H1 (cell line): Measurements from ENCODE around the gene STK31. TPM values are rescaled to one million over a fixed set of nuclear protein-coding genes. Genes with fewer than 3 reads are reported as not detected.

Experiments
- CTCF ChIA-PET: fragments of 300-600 bp; sonication (Branson Sonifier 250); formaldehyde crosslinking; loops from one replicate; lab custom pipeline; 2021; ENCODE audit not compliant: partially characterized antibody; lab: Charles Lee
- POLR2A ChIA-PET: fragments of 300-600 bp; sonication (Branson Sonifier 250); formaldehyde crosslinking; loops from one replicate; lab custom pipeline; 2021; ENCODE audit warnings: inconsistent platforms; ENCODE audit not compliant: partially characterized antibody; lab: Charles Lee
- DNase-seq, 2 experiments: peaks; one replicate each; pipeline versions ENCODE4 v3.0.0 to v3.0.0-alpha.2; 2010 to 2022; ENCODE audit warnings: low spot score in 2 of 2, low read depth in 1 of 2, mixed read lengths in 1 of 2
- FAIRE-seq: peaks from 2 replicates; lab custom pipeline; 2011; peaks lifted over from hg19 to GRCh38; lab: Jason Lieb, UNC
- H2AFZ ChIP-seq: 2 replicates; pipeline ENCODE4 v1.8.1; 2012; ENCODE audit warnings: low read length, inconsistent platforms
- H2AK5ac ChIP-seq: 2 replicates; pipeline ENCODE4 v1.6.1; 2013; ENCODE audit warnings: low read depth, low read length
- H2BK120ac ChIP-seq: replicated peaks from 2 replicates; pipeline ENCODE3; 2013; ENCODE audit warnings: low read depth, low read length, inconsistent platforms
- H2BK12ac ChIP-seq: 2 replicates; pipeline ENCODE4 v1.6.1; 2013; ENCODE audit warnings: low read depth, low read length
- H2BK15ac ChIP-seq: 2 replicates; pipeline ENCODE4 v1.6.1; 2013; ENCODE audit warnings: low read length
- H2BK20ac ChIP-seq: 2 replicates; pipeline ENCODE4 v1.6.1; 2013; ENCODE audit warnings: low read length
- H2BK5ac ChIP-seq: 2 replicates; pipeline ENCODE4 v1.6.1; 2013; ENCODE audit warnings: low read depth, low read length
- H3K14ac ChIP-seq: 2 replicates; pipeline ENCODE4 v1.6.1; 2013; ENCODE audit warnings: inconsistent platforms; ENCODE audit not compliant: insufficient read length
- H3K18ac ChIP-seq: 2 replicates; pipeline ENCODE4 v1.6.1; 2013; ENCODE audit warnings: low read length; ENCODE audit errors: extremely low read depth
- H3K23ac ChIP-seq: 2 replicates; pipeline ENCODE4 v1.6.1; 2013; ENCODE audit warnings: inconsistent platforms; ENCODE audit not compliant: insufficient read length
- H3K23me2 ChIP-seq: 2 replicates; pipeline ENCODE4 v1.6.1; 2013; ENCODE audit warnings: low read depth, low read length
- H3K27ac ChIP-seq: 2 replicates; pipeline ENCODE4 v1.6.1; 2011; ENCODE audit warnings: low read depth, low read length, inconsistent platforms
- H3K27me3 ChIP-seq, 4 experiments: replicated peaks in 1 of 4; 1 replicate in 1 of 4; 2 replicates in 3 of 4; pipeline versions ENCODE4 v1.6.1 to v1.8.1; 2011 to 2013; ENCODE audit warnings: low read length in 3 of 4, mild to moderate bottlenecking in 3 of 4, inconsistent platforms in 2 of 4, mixed read lengths in 2 of 4, moderate library complexity in 1 of 4; ENCODE audit not compliant: control insufficient read depth in 3 of 4, insufficient read depth in 3 of 4; ENCODE audit errors: extremely low read depth in 1 of 4
- H3K36me3 ChIP-seq, 4 experiments: 2 replicates each; pipeline versions ENCODE4 v1.6.1 to v1.8.1; 2011 to 2013; ENCODE audit warnings: mild to moderate bottlenecking in 4 of 4, low read length in 3 of 4, moderate library complexity in 2 of 4, control low read depth in 1 of 4, inconsistent platforms in 1 of 4; ENCODE audit not compliant: insufficient read depth in 4 of 4, control insufficient read depth in 2 of 4
- H3K4ac ChIP-seq: replicated peaks from 2 replicates; pipeline ENCODE3; 2013; ENCODE audit warnings: low read length, low read depth, mixed read lengths, inconsistent platforms; ENCODE audit not compliant: insufficient read length
- H3K4me1 ChIP-seq, 4 experiments: replicated peaks in 1 of 4; 1 replicate in 1 of 4; 2 replicates in 3 of 4; pipeline versions ENCODE4 v1.6.1 to v1.8.1; 2011 to 2013; ENCODE audit warnings: low read length in 3 of 4, inconsistent platforms in 2 of 4, mixed read lengths in 1 of 4; ENCODE audit not compliant: insufficient read depth in 4 of 4, control insufficient read depth in 3 of 4
- H3K4me2 ChIP-seq, 2 experiments: 2 replicates each; pipeline versions ENCODE4 v1.6.1 to v1.8.1; 2011 to 2013; ENCODE audit warnings: low read depth in 2 of 2, low read length in 2 of 2, control low read depth in 1 of 2, inconsistent platforms in 1 of 2, mild to moderate bottlenecking in 1 of 2; ENCODE audit not compliant: insufficient read depth in 1 of 2
- H3K4me3 ChIP-seq, 4 experiments: fragments of 200-600, 300-600 bp in 1 of 4; sonication (generic), shearing (Covaris generic), sonication (Bioruptor Twin) in 1 of 4; 2 replicates each; pipeline versions ENCODE4 v1.5.1 to v1.8.1; 2011 to 2016; ENCODE audit warnings: low read length in 4 of 4, low read depth in 3 of 4, control low read depth in 2 of 4, inconsistent platforms in 2 of 4, mild to moderate bottlenecking in 2 of 4, mixed read lengths in 1 of 4, moderate library complexity in 1 of 4; ENCODE audit not compliant: insufficient read depth in 2 of 4; ENCODE audit errors: extremely low read depth in 1 of 4
- H3K56ac ChIP-seq: replicated peaks from 2 replicates; pipeline ENCODE3; 2013; ENCODE audit warnings: low read depth, mild to moderate bottlenecking, mixed read lengths, low read length, inconsistent platforms; ENCODE audit not compliant: insufficient read length
- H3K79me1 ChIP-seq: 2 replicates; pipeline ENCODE4 v1.6.1; 2013; ENCODE audit warnings: low read depth, low read length, control low read depth
- H3K79me2 ChIP-seq, 2 experiments: 2 replicates each; pipeline versions ENCODE4 v1.6.1 to v1.8.1; 2012 to 2013; ENCODE audit warnings: low read length in 2 of 2, mild to moderate bottlenecking in 2 of 2, inconsistent platforms in 1 of 2; ENCODE audit not compliant: insufficient read depth in 2 of 2, control insufficient read depth in 1 of 2
- H3K9ac ChIP-seq, 4 experiments: replicated peaks in 1 of 4; 1 replicate in 1 of 4; 2 replicates in 3 of 4; pipeline versions ENCODE4 v1.6.1 to v1.8.1; 2011 to 2013; ENCODE audit warnings: low read depth in 3 of 4, low read length in 3 of 4, control low read depth in 2 of 4, mild to moderate bottlenecking in 2 of 4, moderate library complexity in 2 of 4, inconsistent platforms in 1 of 4; ENCODE audit errors: extremely low read depth in 1 of 4
- H3K9me3 ChIP-seq, 2 experiments: 2 replicates each; pipeline versions ENCODE4 v1.6.1 to v1.8.1; 2012 to 2013; ENCODE audit warnings: mild to moderate bottlenecking in 2 of 2, moderate library complexity in 2 of 2, control low read depth in 1 of 2, inconsistent platforms in 1 of 2, low read depth in 1 of 2, low read length in 1 of 2, mixed read lengths in 1 of 2; ENCODE audit not compliant: insufficient read depth in 2 of 2
- H4K20me1 ChIP-seq, 2 experiments: replicated peaks in 1 of 2; 2 replicates each; pipeline versions ENCODE3 to v1.8.1; 2011 to 2013; ENCODE audit warnings: inconsistent platforms in 2 of 2, low read length in 2 of 2, mild to moderate bottlenecking in 1 of 2; ENCODE audit not compliant: insufficient read depth in 2 of 2, control insufficient read depth in 1 of 2
- H4K5ac ChIP-seq: 2 replicates; pipeline ENCODE4 v1.6.1; 2013; ENCODE audit warnings: low read length, low read depth, mixed read lengths, inconsistent platforms; ENCODE audit not compliant: insufficient read length
- H4K8ac ChIP-seq: 2 replicates; pipeline ENCODE4 v1.8.0; 2013; ENCODE audit warnings: mild to moderate bottlenecking, moderate library complexity, low read length, inconsistent platforms; ENCODE audit not compliant: insufficient read depth; ENCODE audit errors: extremely low read depth
- H4K91ac ChIP-seq: replicated peaks from 2 replicates; pipeline ENCODE3; 2013; ENCODE audit warnings: low read length, mixed read lengths, inconsistent platforms; ENCODE audit not compliant: insufficient read length
- CTCF ChIP-seq, 3 experiments: IDR thresholded peaks; 1 replicate in 2 of 3; 2 replicates in 1 of 3; pipeline versions ENCODE4 v1.5.1 to v1.6.1; 2011; ENCODE audit warnings: low read length in 3 of 3, mild to moderate bottlenecking in 3 of 3, inconsistent platforms in 2 of 3, low read depth in 1 of 3, moderate library complexity in 1 of 3; ENCODE audit not compliant: insufficient read depth in 1 of 3; ENCODE audit errors: control extremely low read depth in 1 of 3
- FOSL1 ChIP-seq: IDR thresholded peaks from 2 replicates; pipeline ENCODE4 v1.6.1; 2011; ENCODE audit warnings: mild to moderate bottlenecking, low read depth, low read length, moderate library complexity; ENCODE audit not compliant: insufficient read depth
- RAD21 ChIP-seq, 2 experiments: IDR thresholded peaks in 1 of 2; conservative IDR thresholded peaks in 1 of 2; 2 replicates each; pipeline ENCODE4 v1.6.1; 2011; ENCODE audit warnings: low read depth in 2 of 2, low read length in 2 of 2, improper control_type of control experiment in 1 of 2, inconsistent platforms in 1 of 2, mild to moderate bottlenecking in 1 of 2, moderate library complexity in 1 of 2
- WGBS, 2 experiments: shearing (Covaris generic) in 1 of 2; methylation state at CpG; one replicate each; pipeline versions ENCODE4 v1.1.6 to v1.1.7; 2013 to 2015; ENCODE audit warnings: low lambda C conversion rate in 2 of 2, mixed read lengths in 2 of 2, inconsistent platforms in 1 of 2, low coverage in 1 of 2, missing lambda C conversion rate in 1 of 2; ENCODE audit not compliant: insufficient replicate concordance in 2 of 2, insufficient coverage in 1 of 2, insufficient read length in 1 of 2; ENCODE audit errors: extremely low coverage in 1 of 2, missing lambda C conversion rate in 1 of 2; 5-methylcytosine and 5-hydroxymethylcytosine counted together
- polyA plus RNA-seq, 7 experiments: library from polyadenylated mRNA; depleted of rRNA in 3 of 7; stranded (reverse) in 5 of 7; unstranded in 2 of 7; fragments of >200 nt in 5 of 7; fragments of 200-250 nt in 2 of 7; gene quantifications; 1 replicate in 5 of 7; 2 replicates in 1 of 7; 4 replicates in 1 of 7; pipeline versions ENCODE4 v1.2.1 to v1.2.3, GENCODE V29; 2011 to 2013; ENCODE audit warnings: missing spikeins in 2 of 7, mixed read lengths in 2 of 7
- total RNA-seq: library from RNA; stranded (reverse); fragmentation: NEBNext Ultra II Directional; extraction: Animal tissue kit (Norgen Biotek cat#: 25700); gene quantifications from 2 replicates; pipeline ENCODE4 v1.2.1, GENCODE V29; 2021

Gene STK31
- total and polyA plus RNA-seq, 2 of the 8 experiments (the other 6 are each of a cell fraction or from before 2014, with no cell fraction given) = 0.15 to 0.32 TPM

GRCh38 chr7:23863209-23863787, 153.3 kb downstream of the STK31 start:
- Histone ChIP-seq H3K79me1 (no peaks in the 10 kb centered on the region), H4K8ac (no peak overlapping the region), H3K4me2 (no peak overlapping the region), H3K4ac (no peak overlapping the region), H3K23me2 (no peaks in the 10 kb centered on the region), H3K56ac (no peak overlapping the region), H2AK5ac (no peak overlapping the region), H2BK5ac (no peak overlapping the region), H2BK120ac (no peak overlapping the region), H2BK20ac (no peak overlapping the region), H3K36me3 (no peaks in the 10 kb centered on the region), H3K14ac (no peak overlapping the region), H3K9me3 (no peaks in the 10 kb centered on the region), H2BK15ac (no peak overlapping the region), H3K79me2 (no peaks in the 10 kb centered on the region), H4K91ac (no peak overlapping the region), H4K5ac (no peak overlapping the region), H2BK12ac (no peak overlapping the region), H4K20me1 (no peaks in the 10 kb centered on the region), H3K27me3 (no peaks in the 10 kb centered on the region), H3K9ac (no peak overlapping the region), H3K4me1 (no peaks in the 10 kb centered on the region), H2AFZ (no peak overlapping the region), H3K27ac (no peak overlapping the region), H3K23ac (no peak overlapping the region), H3K18ac (no peak overlapping the region), H3K4me3 (no peak overlapping the region)
- WGBS, 2 experiments = 73% methylated on average over 1 of the region's 1 CpG; no CpG with 5 or more reads in 1 of the 2 experiments
- ChIA-PET POLR2A (interaction anchor here (0.6 kb wide), 1 partner anchor 66 kb away, joined by 3 read pairs; no protein-coding TSS in a partner anchor), CTCF (interaction anchor here (0.6 to 1.9 kb wide), 15 partner anchors 9 to 838 kb away, joined by 3 to 5 read pairs (median 3); no protein-coding TSS in a partner anchor)
- DNase-seq = no peak
- peak; percentile 79 for FAIRE-seq
- peak; percentile 94 to 95 for TF ChIP-seq RAD21 (IDR thresholded peaks at IDR 0.05 in 1 of 2, conservative IDR thresholded peaks at IDR 0.05 in 1 of 2; ENCODE audit: low read depth in 2 of 2, low read length in 2 of 2)
- no peak for TF ChIP-seq FOSL1
- TF ChIP-seq CTCF (IDR thresholded peaks at IDR 0.05; ENCODE audit: control extremely low read depth in 1 of 3, insufficient read depth in 1 of 3, low read depth in 1 of 3, low read length in 3 of 3) = peak in 2 of 3 experiments; percentile 72; a peak in 3 of 4 replicates
